BJ (cell line): ENCODE measurements around the gene ITGA8. TPM values are rescaled to one million over a fixed set of nuclear protein-coding genes. Genes with fewer than 3 reads are reported as not detected.
A peak's percentile ranks its signal among the peaks of the same experiment; 100 is the strongest.

Source experiments
- CTCF ChIA-PET: fragments of 350-600 bp; formaldehyde crosslinking; extraction: SDS; loops from one replicate; lab custom pipeline; 2021; ENCODE audit warnings: antibody characterized with exemption, inconsistent platforms; lab: Yijun Ruan, JAX
- POLR2A ChIA-PET: fragments of 300-600 bp; sonication (Branson Sonifier 250); formaldehyde crosslinking; extraction: SDS; loops from one replicate; lab custom pipeline; 2021; ENCODE audit warnings: antibody characterized with exemption; lab: Charles Lee
- DNase-seq: peaks from one replicate; pipeline ENCODE4 v3.0.0-alpha.2; 2011; ENCODE audit warnings: low read depth
- H3K27me3 ChIP-seq: 2 replicates; pipeline ENCODE4 v1.6.0; 2011; ENCODE audit warnings: low read length; ENCODE audit not compliant: control insufficient read depth, insufficient read depth
- H3K36me3 ChIP-seq: 2 replicates; pipeline ENCODE4 v1.5.1; 2011; ENCODE audit warnings: low read length; ENCODE audit not compliant: control insufficient read depth, insufficient read depth
- H3K4me3 ChIP-seq: 2 replicates; pipeline ENCODE4 v1.5.1; 2011; ENCODE audit warnings: low read depth, mild to moderate bottlenecking, control low read depth, low read length
- CTCF ChIP-seq: IDR thresholded peaks from 2 replicates; pipeline ENCODE4 v1.5.1; 2011; ENCODE audit warnings: low read depth, mild to moderate bottlenecking, control low read depth, inconsistent platforms, low read length, moderate library complexity; ENCODE audit not compliant: insufficient read depth
- polyA plus RNA-seq: library from polyadenylated mRNA; depleted of rRNA; stranded (reverse); fragments of >200 nt; gene quantifications from 2 replicates; pipeline ENCODE4 v1.2.3, GENCODE V29; 2011

ITGA8 gene
- polyA plus RNA-seq, 1 experiment, result 10.1 TPM

DNA sequence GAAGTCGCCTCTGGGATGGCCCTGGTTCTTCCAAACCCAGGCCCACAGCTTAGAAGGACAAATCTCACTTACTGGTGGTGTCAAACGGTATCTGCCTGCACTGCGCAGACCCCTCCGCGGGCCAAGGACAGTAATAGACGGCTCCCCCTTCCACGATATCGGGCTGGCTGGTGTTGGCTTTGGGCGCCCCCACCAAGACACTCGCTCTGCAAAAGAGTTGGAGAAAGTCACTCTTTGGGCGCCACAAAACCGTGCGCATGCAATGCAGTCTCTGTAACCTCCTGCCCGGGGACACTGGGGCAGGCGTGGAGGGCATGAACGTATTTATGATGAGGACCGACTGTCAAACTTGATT is 1.1 kb downstream of the ITGA8 start:
- H3K4me3 ChIP-seq, result peak overlapping the region; percentile 51
- CTCF ChIA-PET, result interaction anchor here (0.7 to 8.9 kb wide), 17 partner anchors 9 to 299 kb away, joined by 3 to 124 read pairs (median 5); no protein-coding TSS in a partner anchor
- 0 out of 2 replicates have a peak, but pooled peaks have one; percentile 1 for TF ChIP-seq CTCF

GRCh38 chr10:15715619-15716227 is 4.0 kb downstream of the ITGA8 start:
- Histone ChIP-seq H3K27me3 (peaks cover 7% of the 10 kb centered on the region; the same call in 1 of the 2 replicates), H3K4me3 (no peak overlapping the region), H3K36me3 (no peaks in the 10 kb centered on the region)
- DNase-seq, result no peak
- peak; percentile 77 for TF ChIP-seq CTCF
- CTCF ChIA-PET, result interaction anchor here (0.6 to 3.9 kb wide), 16 partner anchors 9 to 286 kb away, joined by 3 to 57 read pairs (median 5); no protein-coding TSS in a partner anchor
- POLR2A ChIA-PET, result no interaction called here

More for the DNA sequence above, 1.1 kb downstream of the ITGA8 start:
- peaks cover 7% of the 10 kb centered on the region; the same call in 1 of the 2 replicates for H3K27me3 ChIP-seq
- H3K36me3 ChIP-seq, result no peaks in the 10 kb centered on the region
- no peak for DNase-seq
- POLR2A ChIA-PET, result interaction anchor here (0.8 kb wide), 1 partner anchor 257 kb away, joined by 24 read pairs; no protein-coding TSS in a partner anchor

DNA sequence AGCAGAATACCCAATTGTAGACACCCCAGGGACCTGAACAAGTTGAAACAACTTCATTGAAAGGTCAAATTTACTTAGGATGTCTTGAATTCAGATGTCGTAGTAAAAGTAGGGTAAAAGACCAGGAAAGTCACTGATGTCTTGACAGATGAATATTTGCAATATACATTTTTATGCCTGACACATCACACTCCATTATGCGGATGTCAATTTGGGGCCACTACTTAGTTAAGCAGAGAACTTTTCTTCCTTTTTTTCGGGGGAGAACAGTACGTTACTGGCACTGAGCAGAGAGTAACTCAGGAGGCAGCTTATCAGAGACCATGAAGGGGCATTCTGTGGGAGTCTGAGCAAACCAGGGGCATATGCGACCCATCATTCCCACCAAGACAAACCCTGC is 4.9 kb downstream of the ITGA8 start:
- H3K36me3 ChIP-seq, result no peaks in the 10 kb centered on the region
- ChIA-PET CTCF (interaction anchor here (1.0 to 3.9 kb wide), 11 partner anchors 10 to 285 kb away, joined by 3 to 57 read pairs (median 6); no protein-coding TSS in a partner anchor), POLR2A (no interaction called here)
- TF ChIP-seq CTCF, result no peak
- H3K4me3 ChIP-seq, result no peak overlapping the region
- no peak for DNase-seq
- peaks cover 5% of the 10 kb centered on the region; the same call in 1 of the 2 replicates for H3K27me3 ChIP-seq

DNA sequence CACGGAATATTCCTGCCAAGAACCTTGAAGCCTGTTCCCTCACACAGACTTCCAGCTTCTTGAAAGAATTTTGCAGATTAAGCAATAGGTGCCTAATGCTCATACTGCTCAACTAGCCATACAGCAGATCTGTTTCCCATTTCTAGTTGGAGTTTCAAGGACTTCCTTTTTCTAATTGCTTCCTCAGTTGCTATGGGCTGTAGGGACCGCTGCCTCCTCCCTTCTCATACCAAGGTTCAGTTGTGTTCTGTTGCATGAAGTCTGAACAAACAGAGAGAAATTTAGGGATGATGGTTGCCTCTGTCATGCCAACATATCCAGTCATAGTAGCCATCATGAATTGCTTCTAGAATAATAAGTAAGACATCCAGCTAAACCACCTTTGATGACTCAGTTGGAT is 6.8 kb downstream of the ITGA8 start:
- Histone ChIP-seq H3K36me3 (no peaks in the 10 kb centered on the region), H3K4me3 (no peak overlapping the region), H3K27me3 (no peaks in the 10 kb centered on the region)
- POLR2A ChIA-PET, result interaction anchor here (0.7 kb wide), 1 partner anchor 16 kb away, joined by 9 read pairs; no protein-coding TSS in a partner anchor
- CTCF ChIA-PET, result interaction anchor here (0.6 to 4.6 kb wide), 9 partner anchors 13 to 293 kb away, joined by 3 to 24 read pairs (median 5); no protein-coding TSS in a partner anchor
- no peak for DNase-seq
- TF ChIP-seq CTCF, result no peak

- ChIA-PET CTCF (interaction anchor here (1.3 to 4.6 kb wide), 4 partner anchors 15 to 276 kb away, joined by 4 to 24 read pairs (median 10); no protein-coding TSS in a partner anchor), POLR2A (no interaction called here)
- H3K27me3 ChIP-seq, result no peaks in the 10 kb centered on the region
- no peaks in the 10 kb centered on the region for H3K36me3 ChIP-seq
- no peak for TF ChIP-seq CTCF
- no peak for DNase-seq
- H3K4me3 ChIP-seq, result no peak overlapping the region
Measured at GRCh38 chr10:15710455-15710854, 9.3 kb downstream of the ITGA8 start.
